GM18861 (cell line): ENCODE measurements around the gene EVC2.

Experiments
- ATAC-seq: cut with Tn5 transposase; IDR thresholded peaks from one replicate; pipeline ENCODE4 v1.9.1; 2021; ENCODE audit not compliant: unreplicated experiment

Gene EVC2

DNA sequence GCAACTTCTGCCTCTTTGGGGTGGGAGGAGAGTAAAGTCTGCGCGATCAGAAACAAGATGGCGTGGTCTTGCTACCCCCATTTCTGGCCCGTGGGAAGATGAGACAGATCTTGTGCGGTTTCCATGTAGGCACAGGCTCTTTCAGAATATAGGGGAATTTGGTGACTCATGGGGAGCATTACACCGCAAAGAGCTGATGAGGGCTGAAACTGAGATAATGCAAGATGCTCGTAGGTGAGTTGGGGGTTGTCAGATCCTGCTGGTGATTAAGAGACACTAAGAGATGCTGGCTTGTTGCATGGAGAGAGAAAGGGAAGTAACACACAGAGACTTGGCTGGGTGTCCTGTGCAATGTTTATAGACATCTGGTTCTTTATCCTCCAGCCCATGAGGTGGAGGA, 4.2 kb upstream of the EVC2 start:
- ATAC-seq, result no peak

DNA sequence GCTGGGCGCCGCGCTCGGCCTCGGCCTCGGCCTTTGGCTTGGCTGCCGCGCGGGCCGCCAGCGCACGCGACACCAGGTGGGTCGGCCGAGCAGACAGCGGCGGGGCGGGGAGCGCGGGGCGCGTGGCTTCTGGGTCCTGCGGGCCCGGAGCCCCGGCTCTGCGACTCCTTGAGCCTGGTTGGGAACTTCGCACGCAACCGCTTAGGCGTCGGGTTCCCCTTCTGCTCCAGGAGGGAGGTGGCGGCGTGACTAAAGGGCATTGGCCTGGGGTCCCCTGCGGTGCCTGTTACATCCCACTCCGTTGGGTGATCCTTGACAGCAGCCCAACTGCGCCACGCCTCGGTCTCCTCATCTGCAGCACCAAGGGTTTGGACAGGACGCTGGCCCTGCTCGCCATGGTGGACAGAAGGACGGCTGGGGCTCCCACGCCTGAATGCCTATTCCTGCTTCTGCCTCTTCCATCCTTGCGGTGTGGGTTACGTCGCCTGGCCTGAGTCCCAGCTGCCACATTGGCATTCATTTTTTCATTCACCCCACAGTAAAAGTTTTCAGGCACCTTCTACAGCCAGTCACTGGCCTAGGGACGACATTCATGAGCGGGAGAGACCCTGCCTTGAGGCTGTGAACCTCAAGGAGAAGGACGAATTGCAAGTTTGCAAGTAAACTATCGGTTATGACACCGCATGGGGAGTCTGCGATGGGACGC, 3.3 kb upstream of the EVC2 start:
- peak; percentile 23 for ATAC-seq

- ATAC-seq, result peak; percentile 28
Measured at GRCh38 chr4:5710961-5711478, 2.7 kb upstream of the EVC2 start, which contains the start of gene EVC. Gene EVC, plus strand, starts transcription at chr4:5711201. Its CDS starts 180 bp downstream, at chr4:5711381.

DNA sequence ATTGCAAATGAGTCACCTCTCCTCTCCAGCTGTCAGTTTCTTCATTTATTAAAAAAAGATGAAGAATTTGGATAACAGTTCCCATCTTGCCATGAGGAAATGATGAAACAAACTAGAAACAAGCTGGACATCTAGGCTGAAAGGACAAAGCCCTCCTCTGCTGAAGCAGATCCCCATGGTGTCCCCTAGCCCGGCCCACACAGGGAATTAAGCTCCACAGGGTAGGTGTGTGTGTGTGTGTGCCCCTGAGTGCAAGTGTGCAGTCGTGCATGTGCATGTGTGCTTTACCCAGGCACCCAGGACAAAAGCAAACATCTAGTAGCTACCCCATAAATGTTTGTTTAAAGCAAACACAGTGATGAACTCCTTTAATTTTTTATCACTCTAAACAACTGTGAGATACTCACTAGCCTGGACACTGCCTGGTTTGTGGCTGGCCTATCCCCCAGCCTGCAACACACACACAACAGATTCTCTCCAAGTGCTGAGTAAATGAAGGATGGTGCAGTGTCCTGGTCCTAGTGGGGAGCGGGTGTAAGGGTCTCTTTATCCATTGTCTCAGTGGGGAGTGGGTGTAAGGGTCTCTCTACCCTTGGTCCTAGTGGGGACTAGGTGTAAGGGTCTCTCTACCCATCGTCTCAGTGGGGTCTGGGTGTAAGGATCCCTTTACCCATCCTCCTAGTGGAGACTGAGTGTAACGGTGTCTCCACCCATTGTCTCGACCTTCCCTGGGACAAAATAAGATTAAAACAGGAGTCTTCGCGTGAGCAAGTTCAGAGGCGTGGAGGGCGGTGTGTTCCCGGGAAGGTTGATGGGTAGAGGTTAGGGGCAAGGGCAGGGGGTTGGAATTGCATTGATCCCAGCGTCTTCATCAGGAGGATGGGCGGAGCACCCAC, 2.0 kb upstream of the EVC2 start:
- no peak for ATAC-seq

DNA sequence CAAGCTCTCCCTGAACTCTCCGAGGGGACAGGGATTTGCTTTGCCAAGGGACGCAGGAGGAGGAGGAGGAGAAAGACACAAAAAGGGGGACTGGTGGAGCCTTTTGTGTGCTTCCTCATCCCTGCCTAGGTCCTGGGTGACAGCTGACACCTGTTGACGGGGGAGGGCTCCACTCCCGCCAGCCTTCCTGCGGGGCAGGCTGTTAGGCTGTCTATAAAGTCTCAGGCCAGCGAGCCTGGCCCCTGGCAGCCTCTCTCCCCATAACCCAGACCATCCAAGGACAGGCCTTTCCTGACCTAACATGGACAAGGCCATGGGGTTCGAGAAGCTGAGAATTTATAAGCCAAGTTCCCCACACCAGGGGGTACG, 832 bp upstream of the EVC2 start:
- no peak for ATAC-seq

GRCh38 chr4:5707778-5708448, 446 bp downstream of the EVC2 start:
- ATAC-seq, result no peak

DNA sequence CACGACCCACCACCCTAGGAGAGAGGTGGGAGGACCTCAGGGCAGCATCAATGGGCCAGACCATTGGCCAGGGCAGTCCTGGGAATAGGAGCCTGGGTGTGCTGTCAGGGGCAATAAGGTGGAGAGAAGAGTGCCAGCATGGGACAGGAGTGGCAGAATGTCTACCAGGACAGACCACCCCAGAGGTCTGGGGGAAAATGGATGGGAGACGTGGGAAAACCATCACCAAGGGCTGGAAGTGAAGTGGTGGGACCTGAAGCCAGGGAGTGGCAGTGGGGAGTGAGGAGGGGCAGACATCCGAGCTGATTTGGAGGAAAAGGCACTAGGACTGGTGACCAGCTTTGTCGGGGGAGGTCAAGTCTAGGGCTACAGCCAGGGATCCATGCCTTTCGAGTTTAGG, 993 bp downstream of the EVC2 start:
- ATAC-seq, result no peak

DNA sequence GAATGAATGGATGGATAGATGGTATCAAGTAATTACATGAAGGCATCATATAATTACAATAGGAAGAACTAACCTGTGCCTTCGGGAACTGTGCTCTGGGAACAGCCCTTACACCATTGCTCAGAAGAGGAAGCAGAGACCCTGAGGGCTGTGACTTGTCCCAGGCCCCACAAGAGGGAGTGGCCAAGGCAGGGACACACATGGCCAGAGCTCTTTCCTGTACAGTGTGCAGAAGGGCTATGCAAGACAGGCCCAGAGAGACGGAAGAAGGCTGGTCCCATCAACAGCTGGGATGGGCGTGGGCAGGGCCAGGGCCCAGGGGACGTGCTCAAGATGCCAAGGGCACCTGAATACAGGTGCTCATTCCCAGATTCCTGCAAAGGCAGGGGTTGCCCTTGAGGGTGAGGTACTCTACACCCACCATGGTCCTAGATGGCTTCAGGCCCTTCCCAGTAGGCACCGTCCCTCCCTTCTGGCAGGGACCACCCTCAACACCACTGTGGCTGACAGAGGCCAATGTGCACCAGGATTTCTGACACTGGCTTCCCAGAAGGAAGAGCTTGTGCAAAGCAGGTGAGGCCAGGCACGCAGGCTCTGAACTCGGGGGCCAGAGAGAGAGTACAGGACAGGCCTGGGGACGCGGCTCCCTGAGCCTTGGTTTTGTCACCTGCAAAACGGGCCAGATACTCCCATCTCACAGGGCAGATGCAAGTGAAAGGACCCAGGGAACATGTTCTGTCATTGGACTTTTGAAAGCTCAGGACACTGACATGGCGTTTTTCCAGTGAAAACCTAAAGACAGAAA, 1.7 kb downstream of the EVC2 start:
- no peak for ATAC-seq

- no peak for ATAC-seq
Measured at GRCh38 chr4:5705647-5706320, 2.6 kb downstream of the EVC2 start.

- ATAC-seq, result no peak
Measured at GRCh38 chr4:5704276-5704675, 4.1 kb downstream of the EVC2 start.

GRCh38 chr4:5703831-5704230, 4.5 kb downstream of the EVC2 start:
- ATAC-seq, result no peak

GRCh38 chr4:5701971-5702370, 6.4 kb downstream of the EVC2 start:
- ATAC-seq, result no peak

GRCh38 chr4:5700459-5700858, 7.9 kb downstream of the EVC2 start:
- no peak for ATAC-seq

DNA sequence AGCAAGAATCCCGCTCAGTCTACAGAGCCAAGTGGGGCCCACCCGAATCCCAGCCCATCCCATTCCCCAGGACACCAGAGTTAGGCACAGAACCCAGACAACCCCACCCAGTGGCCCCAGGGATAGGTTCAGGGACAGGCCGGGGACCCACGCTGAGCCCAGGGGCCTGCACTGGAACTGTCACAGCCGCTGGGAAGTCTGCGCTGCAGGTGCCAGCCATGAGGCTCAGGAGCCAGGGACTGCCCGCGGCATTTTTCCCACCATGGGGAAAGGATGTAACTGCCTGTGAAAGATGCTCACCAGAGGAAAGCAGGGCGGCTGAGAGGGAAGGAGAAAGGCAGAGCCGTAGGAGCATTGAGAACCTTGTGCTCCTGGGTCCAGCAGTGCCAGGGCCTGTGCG, 12.0 kb downstream of the EVC2 start:
- no peak for ATAC-seq

DNA sequence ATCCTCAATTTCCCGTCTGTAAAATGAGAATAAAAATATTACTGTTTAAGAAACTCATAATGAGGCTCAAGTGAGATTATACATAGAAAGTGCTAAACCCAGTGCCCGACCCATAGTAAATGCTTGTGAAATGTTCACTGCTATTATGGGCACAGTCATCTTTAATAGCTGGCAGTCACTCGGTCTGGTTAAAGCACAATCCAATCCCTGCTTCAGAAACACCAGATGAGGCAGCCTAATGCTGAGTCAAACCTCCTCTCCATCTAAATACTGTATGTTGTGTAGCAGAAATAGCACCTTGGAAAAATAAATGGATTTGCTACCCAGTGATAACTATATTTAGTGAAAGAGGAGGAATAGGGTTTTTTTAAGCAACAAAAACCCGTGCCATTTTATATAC, 14.5 kb downstream of the EVC2 start:
- no peak for ATAC-seq

DNA sequence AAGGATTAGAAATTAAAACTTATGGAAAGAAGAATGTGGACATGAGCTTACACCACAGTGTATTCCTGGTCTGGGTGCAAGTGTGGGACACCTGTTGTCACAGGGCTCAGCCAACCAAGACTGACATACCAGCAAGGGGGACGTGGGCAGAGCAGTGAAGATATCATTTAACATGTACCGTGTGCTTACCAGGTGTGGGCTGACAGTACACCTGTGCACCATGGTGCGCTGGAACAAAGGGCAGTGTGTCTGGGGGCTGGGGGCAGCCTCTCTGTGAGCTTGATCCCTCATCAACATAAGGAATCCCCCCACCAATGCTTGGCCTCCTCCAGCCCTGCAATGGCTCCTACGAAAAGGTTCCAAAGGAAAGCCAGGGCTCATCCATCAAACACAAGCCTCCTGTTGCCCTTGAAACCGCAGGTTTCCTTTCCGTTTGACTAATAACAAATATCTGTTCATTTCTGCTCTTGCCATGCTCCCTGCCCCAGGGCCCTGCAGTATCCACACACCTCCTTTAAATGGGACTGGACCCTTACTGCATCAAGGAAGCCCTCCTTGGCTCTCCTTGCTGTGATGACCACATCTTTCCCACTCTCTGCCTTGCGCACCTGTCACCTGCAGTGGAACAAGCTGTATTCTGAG, 16.7 kb downstream of the EVC2 start:
- ATAC-seq, result no peak

- no peak for ATAC-seq
Measured at GRCh38 chr4:5689065-5689464, 19.3 kb downstream of the EVC2 start.

DNA sequence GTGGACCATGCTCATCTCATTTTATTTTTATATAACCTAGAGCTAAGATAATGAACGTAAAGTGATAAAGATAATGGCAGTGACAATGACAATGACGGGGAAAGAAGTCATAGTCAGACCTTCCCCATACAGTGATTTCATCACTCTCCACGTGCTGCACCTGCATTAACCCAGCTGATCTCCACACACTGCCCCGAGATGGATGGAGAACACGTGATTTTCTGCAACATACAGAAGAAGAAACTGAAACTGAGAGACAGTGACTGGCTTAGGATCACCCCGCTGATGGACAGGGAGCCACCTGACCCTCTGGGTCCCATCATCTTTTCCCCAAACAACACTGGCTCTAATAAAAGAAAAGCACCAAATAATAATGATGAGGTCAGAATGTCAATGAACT, 22.0 kb downstream of the EVC2 start:
- ATAC-seq, result no peak

- no peak for ATAC-seq
Measured at GRCh38 chr4:5685296-5685695, 23.1 kb downstream of the EVC2 start.

DNA sequence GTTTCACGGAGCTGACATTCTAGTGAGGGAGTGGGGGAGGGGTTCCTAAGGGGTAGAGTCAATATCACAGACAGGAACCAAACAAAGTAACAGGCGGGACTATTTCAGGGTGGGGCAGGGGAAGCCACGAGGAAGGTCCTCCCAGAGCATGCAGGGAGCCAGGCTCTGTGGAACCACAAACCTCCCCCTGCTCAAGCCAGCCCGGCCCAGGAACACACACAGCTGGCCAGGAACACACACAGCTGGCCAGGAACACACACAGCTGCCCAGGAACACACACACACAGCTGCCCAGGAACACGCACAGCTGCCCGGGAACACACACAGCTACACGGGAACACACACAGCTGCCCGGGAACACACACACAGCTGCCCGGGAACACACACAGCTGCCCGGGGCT, 24.8 kb downstream of the EVC2 start:
- ATAC-seq, result no peak
